Psoas muscle (tissue), 8 donors: ENCODE data around the gene LDLRAD4. TPM values are rescaled to one million over a fixed set of nuclear protein-coding genes. Genes with fewer than 3 reads are reported as not detected.

Experiments
- ATAC-seq, 4 donors: fragments of 200-7000 bp; cut with Tn5 transposase; one replicate each; pipeline ENCODE4 v1.9.1; 2020; ENCODE audit warnings: moderate library complexity in 3 of 4, mild to moderate bottlenecking in 2 of 4
- DNase-seq, 2 donors: peaks; one replicate each; pipeline ENCODE4 v3.0.0-alpha.2; 2020
- H3K27ac ChIP-seq: fragments of 200-600 bp; one replicate; pipeline ENCODE4 v1.8.0; 2022
- H3K27me3 ChIP-seq, 3 donors: fragments of 200-600 bp in 1 of 3; one replicate each; pipeline versions ENCODE4 v1.6.1 to v1.8.0; 2013 to 2022; ENCODE audit warnings: low read length in 2 of 3, mild to moderate bottlenecking in 2 of 3, moderate library complexity in 1 of 3; ENCODE audit not compliant: insufficient read depth in 3 of 3
- H3K36me3 ChIP-seq, 2 donors: fragments of 200-600 bp in 1 of 2; one replicate each; pipeline versions ENCODE4 v1.6.1 to v1.8.0; 2013 to 2022; ENCODE audit warnings: low read depth in 1 of 2, mild to moderate bottlenecking in 1 of 2, moderate library complexity in 1 of 2; ENCODE audit not compliant: insufficient read depth in 1 of 2
- H3K4me1 ChIP-seq: fragments of 200-600 bp; one replicate; pipeline ENCODE4 v1.8.0; 2022
- H3K4me3 ChIP-seq: fragments of 200-600 bp; one replicate; pipeline ENCODE4 v1.8.0; 2022; ENCODE audit warnings: mild to moderate bottlenecking
- H3K9me3 ChIP-seq: fragments of 200-600 bp; one replicate; pipeline ENCODE4 v1.8.0; 2022
- CTCF ChIP-seq: fragments of 200-600 bp; IDR thresholded peaks from one replicate; pipeline ENCODE4 v1.8.0; 2022; ENCODE audit warnings: antibody characterized with exemption
- WGBS, 3 donors: extraction: QIAGEN DNeasy Blood & Tissue Kit; methylation state at CpG; one replicate each; pipeline versions ENCODE4 v1.1.6 to v1.1.7; 2013; 5-methylcytosine and 5-hydroxymethylcytosine counted together
- intact Hi-C, 2 donors: fragments of 100-400 bp; cut with DNase I; formaldehyde crosslinking; loops; one replicate each; pipeline versions ENCODE4 v1.11.0 to v1.14.2; 2022
- polyA plus RNA-seq, 3 donors: library from polyadenylated mRNA; stranded (reverse); fragments of 200-250 nt; gene quantifications; one replicate each; pipeline ENCODE4 v1.2.3, GENCODE V29; 2013
- total RNA-seq, 4 donors: library from RNA; stranded (reverse); fragmentation: NEBNext Ultra II Directional in 2 of 4; extraction: Animal tissue kit (Norgen Biotek cat#: 25700) in 2 of 4; gene quantifications; one replicate each; pipeline versions ENCODE4 v1.2.1 to v1.2.4, GENCODE V29; 2021 to 2023
- donor health status: healthy with polysubstance abuse.
- donor health status: DM: no; HTN: no; CAD: no; lungs with moderate emphysema.
- donor health status: Bipolar disorder and iron deficiency.
- donor health status: healthy.
- donor health status: DM: yes; HTN: yes; CAD: no.
- donor health status: DM: no; HTN: no; CAD: no.
- donor health status: DM: no; HTN: no; CAD: no.
- donor health status: DM: yes; HTN: yes; CAD: no.

LDLRAD4 gene
- total and polyA plus RNA-seq, 7 donors: 1.8 to 13.9 (median 3.8) TPM

- no peak for DNase-seq
- no peak for ATAC-seq
- H3K27ac ChIP-seq: no peak overlapping the region
- H3K4me1 ChIP-seq: no peaks in the 10 kb centered on the region
- intact Hi-C loops: no loop called here
- no peaks in the 10 kb centered on the region for H3K9me3 ChIP-seq
- no peaks in the 10 kb centered on the region for H3K27me3 ChIP-seq
- no peaks in the 10 kb centered on the region for H3K36me3 ChIP-seq
- no peak overlapping the region for H3K4me3 ChIP-seq
- no peak for TF ChIP-seq CTCF
- 95 to 96% (median 95%) methylated on average over 7 of the region's 7 CpGs for WGBS, 3 donors
Observed at GRCh38 chr18:13572721-13573120, 354.2 kb downstream of the LDLRAD4 start.

- Histone ChIP-seq H3K27ac (no peak overlapping the region), H3K4me1 (no peaks in the 10 kb centered on the region), H3K36me3 (no peaks in the 10 kb centered on the region), H3K27me3 (no peaks in the 10 kb centered on the region), H3K9me3 (no peaks in the 10 kb centered on the region), H3K4me3 (no peak overlapping the region)
- DNase-seq (no peak), ATAC-seq (no peak)
- TF ChIP-seq CTCF: no peak
- intact Hi-C loops: no loop called here
- 88 to 96% (median 95%) methylated on average over 7 of the region's 7 CpGs for WGBS, 3 donors
Observed at GRCh38 chr18:13573750-13574149, 355.2 kb downstream of the LDLRAD4 start.

GRCh38 chr18:13574355-13574754 is 355.8 kb downstream of the LDLRAD4 start:
- no peak for DNase-seq
- no peaks in the 10 kb centered on the region for H3K4me1 ChIP-seq
- no peaks in the 10 kb centered on the region for H3K36me3 ChIP-seq
- intact Hi-C loops: no loop called here
- H3K4me3 ChIP-seq: no peak overlapping the region
- no peak overlapping the region for H3K27ac ChIP-seq
- no peaks in the 10 kb centered on the region for H3K9me3 ChIP-seq
- no peaks in the 10 kb centered on the region for H3K27me3 ChIP-seq
- TF ChIP-seq CTCF: no peak
- no peak for ATAC-seq
- WGBS, 3 donors: 93 to 98% (median 97%) methylated on average over 10 of the region's 10 CpGs

GRCh38 chr18:13574761-13575160 is 356.2 kb downstream of the LDLRAD4 start:
- Histone ChIP-seq H3K4me3 (no peak overlapping the region), H3K36me3 (no peaks in the 10 kb centered on the region), H3K27ac (no peak overlapping the region), H3K27me3 (no peaks in the 10 kb centered on the region), H3K9me3 (no peaks in the 10 kb centered on the region), H3K4me1 (no peaks in the 10 kb centered on the region)
- intact Hi-C loops: no loop called here
- 50 to 86% (median 83%) methylated on average over 1 of the region's 1 CpG for WGBS, 3 donors
- DNase-seq (no peak), ATAC-seq (no peak)
- no peak for TF ChIP-seq CTCF

GRCh38 chr18:13576598-13576997 is 358.0 kb downstream of the LDLRAD4 start:
- Histone ChIP-seq H3K4me3 (no peak overlapping the region), H3K9me3 (no peaks in the 10 kb centered on the region), H3K36me3 (no peaks in the 10 kb centered on the region), H3K4me1 (no peaks in the 10 kb centered on the region), H3K27me3 (peaks cover 0 to 2% (median 0%) of the 10 kb centered on the region in 3 donors), H3K27ac (no peak overlapping the region)
- intact Hi-C loops: no loop called here
- TF ChIP-seq CTCF: no peak
- DNase-seq (no peak), ATAC-seq (no peak)
- WGBS, 3 donors: 78 to 88% (median 80%) methylated on average over 6 of the region's 6 CpGs
